GM19238 (cell line): ENCODE results near the gene CDKN2B-AS1.
A peak's percentile ranks its signal among the peaks of the same experiment; 100 is the strongest.
"Not testable (repeated sequence)": the region's sequence is repeated elsewhere in the genome, so short reads cannot be mapped to it uniquely, and the experiment has no call there.

Source experiments
- DNase-seq: peaks from one replicate; pipeline ENCODE4 v3.0.0; 2011; ENCODE audit warnings: low spot score; ENCODE audit not compliant: insufficient read length

Gene CDKN2B-AS1

GRCh38 chr9:22043928-22044327 is 49.3 kb downstream of the CDKN2B-AS1 start:
- no peak for DNase-seq

GRCh38 chr9:22044583-22044982 is 50.0 kb downstream of the CDKN2B-AS1 start:
- no peak for DNase-seq

GRCh38 chr9:22045423-22045822 is 50.8 kb downstream of the CDKN2B-AS1 start:
- DNase-seq = no peak

DNA sequence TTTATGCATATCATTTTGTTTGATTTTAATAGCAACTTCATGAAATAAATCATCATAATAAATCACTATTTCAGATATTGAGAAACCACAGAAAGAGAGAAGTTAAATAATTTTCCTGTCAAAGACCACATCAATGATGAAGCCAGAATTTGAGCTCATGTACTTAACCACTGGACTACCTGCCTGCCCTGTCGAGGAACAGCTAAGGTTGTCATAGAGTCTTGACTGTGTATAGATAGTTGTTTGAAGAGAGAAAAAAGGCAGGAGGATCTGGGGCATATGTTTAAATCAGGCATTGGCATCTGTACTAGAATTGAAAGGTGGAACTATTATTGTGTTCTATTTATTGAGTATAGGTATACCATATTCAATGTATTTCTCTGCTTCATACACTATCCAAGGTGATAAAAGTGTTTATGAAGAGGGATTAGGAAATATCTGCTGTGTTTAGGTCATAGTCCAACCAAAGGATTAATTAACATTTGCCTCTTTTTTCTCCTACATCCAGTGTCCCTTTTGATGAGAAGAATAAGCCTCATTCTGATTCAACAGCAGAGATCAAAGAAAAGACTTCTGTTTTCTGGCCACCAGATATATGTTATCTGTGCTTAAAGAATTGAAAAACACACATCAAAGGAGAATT is 51.8 kb downstream of the CDKN2B-AS1 start:
- DNase-seq = no peak

GRCh38 chr9:22047596-22047995 is 53.0 kb downstream of the CDKN2B-AS1 start:
- no peak for DNase-seq

DNA sequence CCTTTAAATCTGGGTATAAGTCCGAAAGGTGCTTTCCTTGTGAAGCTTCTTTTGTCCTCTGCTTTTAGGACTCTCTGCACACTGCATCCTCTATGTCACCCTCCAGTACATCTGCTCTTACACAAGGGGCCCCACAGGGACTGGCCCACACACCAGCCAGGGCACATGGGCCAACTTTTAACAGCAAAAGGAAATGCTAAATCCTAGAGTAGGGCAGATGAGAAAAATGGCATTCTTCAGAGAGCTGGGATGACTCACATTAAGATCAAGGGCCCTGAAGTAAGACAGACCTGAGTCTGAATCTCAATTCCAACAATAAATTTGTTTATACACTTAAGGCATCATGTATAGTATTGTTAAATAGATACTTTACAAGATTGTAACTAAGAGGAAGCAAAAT is 54.8 kb downstream of the CDKN2B-AS1 start:
- no peak for DNase-seq

- peak; percentile 10 for DNase-seq
Measured at GRCh38 chr9:22050924-22051323, 56.3 kb downstream of the CDKN2B-AS1 start.

DNA sequence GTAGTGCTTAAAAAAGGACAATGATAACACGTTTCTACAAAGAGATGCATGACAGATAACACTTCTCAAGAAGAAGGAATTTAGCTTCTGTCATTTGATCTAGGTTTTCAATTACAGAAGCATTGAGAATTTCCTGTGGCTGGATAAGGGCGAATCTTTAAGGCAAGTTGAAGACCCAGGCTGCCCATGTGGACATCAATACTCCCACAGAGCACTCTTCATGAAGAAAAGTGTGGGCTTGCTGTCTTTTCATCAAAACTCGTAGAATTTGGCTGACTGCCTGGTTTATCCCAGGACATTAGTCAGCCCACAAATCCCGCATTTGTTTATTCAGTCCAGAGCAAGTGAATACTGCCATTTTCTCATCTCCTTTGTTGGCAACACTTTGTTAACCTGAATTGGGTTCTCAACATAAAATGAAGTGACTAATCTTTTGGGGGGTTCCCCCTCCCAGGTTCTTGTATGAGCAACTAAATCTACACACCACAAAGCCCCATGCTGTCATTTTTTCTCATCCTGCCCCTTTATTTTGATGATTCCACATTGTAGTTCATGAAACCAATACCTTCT is 57.9 kb downstream of the CDKN2B-AS1 start:
- DNase-seq = no peak

DNA sequence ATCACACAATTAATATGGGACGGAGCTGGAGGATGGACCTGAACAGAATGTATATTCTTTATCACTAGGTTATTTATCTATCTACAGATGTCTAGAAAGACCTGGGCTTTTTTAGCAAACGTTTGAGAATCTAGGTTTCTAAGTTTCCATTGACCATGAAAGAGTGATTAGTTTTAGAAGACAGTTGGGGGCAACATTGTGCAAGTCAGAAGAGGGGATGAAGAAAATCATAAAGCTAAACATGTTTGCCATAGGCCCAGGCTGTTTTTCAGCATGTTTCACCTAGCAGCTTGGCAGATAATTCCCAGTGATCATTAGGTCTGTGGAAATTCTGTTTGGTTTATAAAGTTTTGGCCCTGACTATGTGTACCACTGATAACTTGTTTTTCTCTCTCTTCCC is 58.6 kb downstream of the CDKN2B-AS1 start:
- no peak for DNase-seq

- no peak for DNase-seq
Measured at GRCh38 chr9:22054076-22054475, 59.5 kb downstream of the CDKN2B-AS1 start.

DNA sequence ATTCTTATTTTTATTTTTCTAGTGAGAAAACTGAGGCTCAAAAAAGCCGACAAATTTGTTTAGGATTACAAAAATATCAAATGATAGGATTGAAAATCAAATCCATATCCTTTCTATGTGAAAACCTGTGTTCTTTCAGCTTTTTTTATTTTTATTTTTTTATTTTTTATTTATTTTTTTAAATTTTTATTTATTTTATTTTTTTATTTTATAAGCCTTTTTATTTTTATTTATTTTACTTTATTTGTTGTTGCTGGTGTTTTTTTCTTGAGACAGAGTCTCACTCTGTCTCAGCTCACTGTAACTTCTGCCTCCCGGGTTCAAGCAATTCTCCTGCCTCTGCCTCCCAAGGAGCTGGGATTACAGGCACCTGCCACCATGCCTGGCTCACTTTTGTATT is 59.9 kb downstream of the CDKN2B-AS1 start:
- DNase-seq = no peak

GRCh38 chr9:22055090-22055489 is 60.5 kb downstream of the CDKN2B-AS1 start:
- DNase-seq = no peak

- DNase-seq = no peak
Measured at GRCh38 chr9:22056402-22056801, 61.8 kb downstream of the CDKN2B-AS1 start.

DNA sequence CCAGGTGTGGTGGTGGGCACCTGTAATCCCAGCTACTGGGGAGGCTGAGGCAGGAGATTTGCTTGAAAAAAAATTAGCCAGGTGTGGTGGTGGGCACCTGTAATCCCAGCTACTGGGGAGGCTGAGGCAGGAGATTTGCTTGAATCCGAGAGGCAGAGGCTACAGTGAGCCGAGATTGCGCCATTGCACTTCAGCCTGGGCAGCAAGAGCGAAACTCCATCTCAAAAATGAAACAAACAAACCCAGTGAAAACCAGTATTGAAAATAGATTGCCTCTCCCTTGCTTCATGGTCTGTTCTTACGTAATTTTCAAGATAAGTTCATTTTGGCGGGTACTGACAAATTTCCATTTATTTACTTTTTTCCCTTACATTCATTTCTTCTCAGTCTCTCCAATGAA is 63.4 kb downstream of the CDKN2B-AS1 start:
- DNase-seq = not testable (repeated sequence)

DNA sequence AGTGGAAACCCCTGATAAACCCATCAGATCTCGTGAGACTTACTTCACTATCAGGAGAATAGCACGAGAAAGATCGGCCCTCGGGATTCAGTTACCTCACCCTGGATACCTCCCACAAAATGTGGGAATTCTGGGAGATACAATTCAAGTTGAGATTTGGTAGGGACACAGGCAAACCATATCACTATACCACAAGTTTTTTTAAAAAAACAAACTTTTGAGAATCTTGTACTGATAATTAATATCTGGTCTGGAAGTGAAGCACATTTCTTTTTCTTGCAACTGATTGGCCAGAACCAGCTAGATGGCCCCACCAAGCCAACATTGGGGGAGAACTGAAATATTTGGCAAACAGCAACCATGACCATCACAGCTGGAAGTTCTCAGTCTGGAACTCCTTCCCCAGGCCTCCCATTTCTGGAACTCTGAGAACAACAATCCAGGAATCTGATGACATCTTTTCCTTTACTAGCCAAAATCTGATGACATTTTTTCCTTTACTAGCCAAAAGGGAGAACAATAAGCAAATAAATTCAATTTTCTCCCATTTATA is 66.3 kb downstream of the CDKN2B-AS1 start:
- no peak for DNase-seq

GRCh38 chr9:22064957-22065356 is 70.4 kb downstream of the CDKN2B-AS1 start:
- DNase-seq = no peak

DNA sequence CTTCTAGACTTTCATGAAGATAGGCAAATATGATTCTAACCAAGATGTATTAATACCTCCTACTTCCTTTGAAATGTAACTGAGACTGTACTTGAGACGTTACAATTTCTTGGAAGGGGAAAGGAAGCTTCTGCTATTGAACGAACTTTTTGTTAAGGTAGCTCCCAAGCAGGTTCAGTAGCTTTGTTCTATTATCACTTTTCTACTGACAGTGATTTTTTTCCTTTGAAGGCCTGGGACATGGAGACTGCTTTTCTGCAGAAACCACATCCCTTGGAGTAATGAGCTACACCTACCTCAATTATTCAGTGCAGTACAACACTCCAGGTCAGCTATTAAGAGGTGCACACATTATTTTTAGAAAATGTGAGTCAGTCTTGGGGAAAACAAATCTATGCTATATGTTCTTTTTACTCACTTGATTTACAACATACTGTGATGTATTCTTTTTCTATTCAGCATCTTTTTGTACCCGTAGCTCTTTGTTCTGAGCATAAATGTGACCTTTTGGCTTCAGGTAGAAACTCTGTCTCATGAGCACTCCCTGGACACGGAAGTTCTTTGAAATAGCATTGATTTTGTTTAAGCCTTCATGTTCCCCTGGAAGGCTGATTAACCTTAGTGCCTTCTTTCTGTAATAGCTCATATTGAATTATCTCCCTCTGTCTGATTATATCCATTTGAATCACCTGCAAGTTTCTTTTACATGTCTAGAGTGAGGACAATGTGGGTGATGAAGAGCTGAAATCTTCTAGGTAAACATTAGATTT is 71.0 kb downstream of the CDKN2B-AS1 start:
- no peak for DNase-seq

GRCh38 chr9:22067196-22067595 is 72.6 kb downstream of the CDKN2B-AS1 start:
- DNase-seq = no peak

DNA sequence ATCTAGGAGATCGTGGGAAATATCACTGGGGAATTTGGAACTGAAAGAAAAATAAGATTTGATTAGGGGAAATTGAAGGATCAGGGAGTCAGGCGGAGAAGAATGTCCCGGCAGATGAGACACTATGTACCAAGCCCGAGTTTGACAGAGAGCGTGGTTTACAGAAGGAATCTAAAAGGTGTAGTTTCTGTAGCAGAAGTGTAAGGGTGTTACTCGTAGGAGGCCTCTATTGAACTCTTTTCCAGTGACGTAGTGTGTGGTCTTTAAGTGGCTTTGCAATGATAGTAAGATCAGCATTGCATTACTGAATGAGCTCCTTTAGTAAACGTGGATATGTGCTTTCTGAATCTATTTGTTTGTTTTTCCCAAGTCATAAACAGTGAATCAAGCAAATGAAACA is 73.8 kb downstream of the CDKN2B-AS1 start:
- no peak for DNase-seq

- no peak for DNase-seq
Measured at GRCh38 chr9:22073349-22073748, 78.8 kb downstream of the CDKN2B-AS1 start.

GRCh38 chr9:22078081-22078480 is 83.5 kb downstream of the CDKN2B-AS1 start:
- DNase-seq = no peak

- DNase-seq = no peak
Measured at GRCh38 chr9:22079873-22080341, 85.3 kb downstream of the CDKN2B-AS1 start.
